SU-DHL-6 (cell line): Measurements from ENCODE around the gene DOCK3.

ENCODE experiments used
- H2AFZ ChIP-seq: fragments of 200-600 bp; sonication (generic); 2 replicates; pipeline ENCODE4 v1.6.1; 2014; ENCODE audit warnings: low read depth, mild to moderate bottlenecking, moderate library complexity, mixed read lengths, antibody characterized with exemption, low read length; ENCODE audit not compliant: severe bottlenecking
- H3F3A ChIP-seq: fragments of 200-600 bp; shearing (Covaris generic); 2 replicates; pipeline ENCODE4 v1.6.0; 2016; ENCODE audit warnings: antibody characterized with exemption, mild to moderate bottlenecking; ENCODE audit not compliant: insufficient read depth
- H3K27ac ChIP-seq: fragments of 200-600 bp; sonication (generic); 2 replicates; pipeline ENCODE4 v1.5.1; 2016; ENCODE audit warnings: low read depth, mild to moderate bottlenecking, low read length, moderate library complexity, mixed read lengths
- H3K27me3 ChIP-seq: fragments of 200-600 bp; sonication (generic), shearing (Covaris generic); 2 replicates; pipeline ENCODE4 v1.6.0; 2014; ENCODE audit warnings: mild to moderate bottlenecking, low read length
- H3K36me3 ChIP-seq: fragments of 200-600 bp; sonication (generic); 2 replicates; pipeline ENCODE4 v1.6.1; 2014; ENCODE audit warnings: mild to moderate bottlenecking, low read length, mixed read lengths
- H3K4me2 ChIP-seq: fragments of 300-600, 200-600 bp; shearing (Covaris generic), sonication (generic); 2 replicates; pipeline ENCODE4 v1.6.0; 2014; ENCODE audit warnings: low read length, low read depth, mild to moderate bottlenecking; ENCODE audit not compliant: poor library complexity, severe bottlenecking
- H3K4me3 ChIP-seq: fragments of 200-600 bp; sonication (generic); 2 replicates; pipeline ENCODE4 v1.5.1; 2014; ENCODE audit warnings: antibody characterized with exemption, low read length, mild to moderate bottlenecking, mixed read lengths; ENCODE audit not compliant: insufficient read depth, poor library complexity, severe bottlenecking
- H3K79me2 ChIP-seq: fragments of 200-600 bp; sonication (generic); 2 replicates; pipeline ENCODE4 v1.6.1; 2014; ENCODE audit warnings: mild to moderate bottlenecking, low read length, moderate library complexity; ENCODE audit not compliant: insufficient read depth
- H3K9ac ChIP-seq: fragments of 200-600 bp; sonication (generic); 2 replicates; pipeline ENCODE4 v1.7.0; 2014; ENCODE audit warnings: mild to moderate bottlenecking, low read length
- H3K9me2 ChIP-seq: fragments of 200-600 bp; sonication (generic); replicated peaks from 2 replicates; pipeline ENCODE4 v1.6.1; 2014; ENCODE audit warnings: low read length; ENCODE audit not compliant: insufficient read depth
- H3K9me3 ChIP-seq: fragments of 200-600 bp; sonication (generic); 2 replicates; pipeline ENCODE4 v1.6.1; 2014; ENCODE audit warnings: low read length, mixed read lengths; ENCODE audit not compliant: insufficient read depth
- H4K20me1 ChIP-seq: fragments of 200-600 bp; sonication (generic); 2 replicates; pipeline ENCODE4 v1.6.1; 2014; ENCODE audit warnings: low read depth, mild to moderate bottlenecking, antibody characterized with exemption, low read length, moderate library complexity, mixed read lengths
- CTCF ChIP-seq: fragments of 200-600 bp; sonication (generic); IDR thresholded peaks from one replicate; pipeline ENCODE4 v1.5.1; 2017; ENCODE audit warnings: antibody characterized with exemption, mild to moderate bottlenecking, low read length, moderate library complexity; ENCODE audit not compliant: insufficient read depth, poor library complexity, severe bottlenecking
- EZH2phosphoT487 ChIP-seq: fragments of 200-600 bp; sonication (generic), shearing (Covaris generic); conservative IDR thresholded peaks from 2 replicates; pipeline ENCODE4 v1.6.1; 2018; ENCODE audit warnings: mild to moderate bottlenecking, antibody characterized with exemption, low read length, moderate library complexity, mixed read lengths

The DOCK3 gene

GRCh38 chr3:50986726-50987125 lies 312.0 kb downstream of the DOCK3 start:
- H3F3A ChIP-seq = no peaks in the 10 kb centered on the region
- H3K36me3 ChIP-seq = no peaks in the 10 kb centered on the region
- H3K9me2 ChIP-seq = no peaks in the 10 kb centered on the region
- H3K9ac ChIP-seq = no peak overlapping the region
- H3K27me3 ChIP-seq = no peaks in the 10 kb centered on the region
- no peaks in the 10 kb centered on the region for H3K79me2 ChIP-seq
- TF ChIP-seq EZH2phosphoT487 (no peak), CTCF (no peak)
- H2AFZ ChIP-seq = no peak overlapping the region
- no peaks in the 10 kb centered on the region for H4K20me1 ChIP-seq
- no peak overlapping the region for H3K4me2 ChIP-seq
- H3K4me3 ChIP-seq = no peak overlapping the region
- H3K9me3 ChIP-seq = 0 out of 2 replicates have a peak, but pooled peaks cover 1% of the 10 kb centered on the region
- no peak overlapping the region for H3K27ac ChIP-seq

GRCh38 chr3:50994537-50994936 lies 319.8 kb downstream of the DOCK3 start:
- Histone ChIP-seq H4K20me1 (no peaks in the 10 kb centered on the region), H3K27me3 (no peaks in the 10 kb centered on the region), H3K4me3 (no peak overlapping the region), H3K79me2 (no peaks in the 10 kb centered on the region), H3K4me2 (no peak overlapping the region), H3K27ac (no peak overlapping the region), H3K9ac (no peak overlapping the region), H3F3A (no peaks in the 10 kb centered on the region), H3K9me3 (0 out of 2 replicates have a peak, but pooled peaks cover 3% of the 10 kb centered on the region), H3K9me2 (no peaks in the 10 kb centered on the region), H2AFZ (no peak overlapping the region), H3K36me3 (no peaks in the 10 kb centered on the region)
- TF ChIP-seq EZH2phosphoT487 (no peak), CTCF (no peak)

GRCh38 chr3:50995085-50995824 lies 320.5 kb downstream of the DOCK3 start:
- Histone ChIP-seq H4K20me1 (no peaks in the 10 kb centered on the region), H3K9me3 (0 out of 2 replicates have a peak, but pooled peaks cover 3% of the 10 kb centered on the region), H3K27me3 (no peaks in the 10 kb centered on the region), H3K36me3 (no peaks in the 10 kb centered on the region), H2AFZ (no peak overlapping the region), H3K9me2 (no peaks in the 10 kb centered on the region), H3F3A (no peaks in the 10 kb centered on the region), H3K9ac (no peak overlapping the region), H3K27ac (no peak overlapping the region), H3K4me3 (no peak overlapping the region), H3K4me2 (no peak overlapping the region), H3K79me2 (no peaks in the 10 kb centered on the region)
- TF ChIP-seq EZH2phosphoT487 (no peak), CTCF (no peak)
